Superior temporal gyrus (tissue), 1 donor: Measurements from ENCODE around the gene SPRY2.
A peak's percentile ranks its signal among the peaks of the same experiment; 100 is the strongest.
"Not testable (repeated sequence)": the region's sequence is repeated elsewhere in the genome, so short reads cannot be mapped to it uniquely, and the experiment has no call there.

Experiments used
- DNase-seq: peaks from one replicate; pipeline ENCODE4 v3.0.0-alpha.2; 2016; ENCODE audit errors: extremely low spot score

The SPRY2 gene

GRCh38 chr13:80348750-80349149 lies 7.8 kb upstream of the SPRY2 start:
- DNase-seq = no peak

GRCh38 chr13:80348314-80348713 lies 7.4 kb upstream of the SPRY2 start:
- DNase-seq = peak; percentile 11

- no peak for DNase-seq
Observed at GRCh38 chr13:80345771-80346510, 5.0 kb upstream of the SPRY2 start.

- not testable (repeated sequence) for DNase-seq
Observed at GRCh38 chr13:80344032-80344431, 3.1 kb upstream of the SPRY2 start.

- peak; percentile 89 for DNase-seq
Observed at GRCh38 chr13:80342471-80343371, 1.8 kb upstream of the SPRY2 start.

- DNase-seq = peak; percentile 65
Observed at GRCh38 chr13:80341756-80342370, 937 bp upstream of the SPRY2 start.

- peak; percentile 75 for DNase-seq
Observed at GRCh38 chr13:80340651-80341100, 250 bp downstream of the SPRY2 start.

GRCh38 chr13:80339912-80340650 lies 845 bp downstream of the SPRY2 start:
- DNase-seq = peak; percentile 53

GRCh38 chr13:80339563-80339911 lies 1.4 kb downstream of the SPRY2 start:
- DNase-seq = no peak

GRCh38 chr13:80338781-80339562 lies 2.0 kb downstream of the SPRY2 start:
- DNase-seq = peak; percentile 77

- peak; percentile 61 for DNase-seq
Observed at GRCh38 chr13:80337288-80338081, 3.4 kb downstream of the SPRY2 start.

- no peak for DNase-seq
Observed at GRCh38 chr13:80336776-80337287, 4.1 kb downstream of the SPRY2 start.

- no peak for DNase-seq
Observed at GRCh38 chr13:80336370-80336769, 4.6 kb downstream of the SPRY2 start.

GRCh38 chr13:80334597-80335260 lies 6.2 kb downstream of the SPRY2 start:
- DNase-seq = peak; percentile 35

GRCh38 chr13:80331984-80332383 lies 8.9 kb downstream of the SPRY2 start:
- DNase-seq = no peak

- DNase-seq = no peak
Observed at GRCh38 chr13:80329250-80329649, 11.7 kb downstream of the SPRY2 start.

GRCh38 chr13:80319004-80319403 lies 21.9 kb downstream of the SPRY2 start:
- no peak for DNase-seq

- DNase-seq = no peak
Observed at GRCh38 chr13:80314711-80315653, 25.9 kb downstream of the SPRY2 start.
